NOMO-1 treated with DMSO at 0.1 percent for 48 hours (cell line): ENCODE results near the gene CDON.
A peak's percentile ranks its signal among the peaks of the same experiment; 100 is the strongest.

Source experiments
- DNase-seq: peaks from one replicate; lab custom pipeline; 2025; ENCODE audit not compliant: unreplicated experiment; lab: John Stamatoyannopoulos, UW

The CDON gene, protein sequence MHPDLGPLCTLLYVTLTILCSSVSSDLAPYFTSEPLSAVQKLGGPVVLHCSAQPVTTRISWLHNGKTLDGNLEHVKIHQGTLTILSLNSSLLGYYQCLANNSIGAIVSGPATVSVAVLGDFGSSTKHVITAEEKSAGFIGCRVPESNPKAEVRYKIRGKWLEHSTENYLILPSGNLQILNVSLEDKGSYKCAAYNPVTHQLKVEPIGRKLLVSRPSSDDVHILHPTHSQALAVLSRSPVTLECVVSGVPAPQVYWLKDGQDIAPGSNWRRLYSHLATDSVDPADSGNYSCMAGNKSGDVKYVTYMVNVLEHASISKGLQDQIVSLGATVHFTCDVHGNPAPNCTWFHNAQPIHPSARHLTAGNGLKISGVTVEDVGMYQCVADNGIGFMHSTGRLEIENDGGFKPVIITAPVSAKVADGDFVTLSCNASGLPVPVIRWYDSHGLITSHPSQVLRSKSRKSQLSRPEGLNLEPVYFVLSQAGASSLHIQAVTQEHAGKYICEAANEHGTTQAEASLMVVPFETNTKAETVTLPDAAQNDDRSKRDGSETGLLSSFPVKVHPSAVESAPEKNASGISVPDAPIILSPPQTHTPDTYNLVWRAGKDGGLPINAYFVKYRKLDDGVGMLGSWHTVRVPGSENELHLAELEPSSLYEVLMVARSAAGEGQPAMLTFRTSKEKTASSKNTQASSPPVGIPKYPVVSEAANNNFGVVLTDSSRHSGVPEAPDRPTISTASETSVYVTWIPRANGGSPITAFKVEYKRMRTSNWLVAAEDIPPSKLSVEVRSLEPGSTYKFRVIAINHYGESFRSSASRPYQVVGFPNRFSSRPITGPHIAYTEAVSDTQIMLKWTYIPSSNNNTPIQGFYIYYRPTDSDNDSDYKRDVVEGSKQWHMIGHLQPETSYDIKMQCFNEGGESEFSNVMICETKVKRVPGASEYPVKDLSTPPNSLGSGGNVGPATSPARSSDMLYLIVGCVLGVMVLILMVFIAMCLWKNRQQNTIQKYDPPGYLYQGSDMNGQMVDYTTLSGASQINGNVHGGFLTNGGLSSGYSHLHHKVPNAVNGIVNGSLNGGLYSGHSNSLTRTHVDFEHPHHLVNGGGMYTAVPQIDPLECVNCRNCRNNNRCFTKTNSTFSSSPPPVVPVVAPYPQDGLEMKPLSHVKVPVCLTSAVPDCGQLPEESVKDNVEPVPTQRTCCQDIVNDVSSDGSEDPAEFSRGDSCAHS (N-terminal part only)

DNA sequence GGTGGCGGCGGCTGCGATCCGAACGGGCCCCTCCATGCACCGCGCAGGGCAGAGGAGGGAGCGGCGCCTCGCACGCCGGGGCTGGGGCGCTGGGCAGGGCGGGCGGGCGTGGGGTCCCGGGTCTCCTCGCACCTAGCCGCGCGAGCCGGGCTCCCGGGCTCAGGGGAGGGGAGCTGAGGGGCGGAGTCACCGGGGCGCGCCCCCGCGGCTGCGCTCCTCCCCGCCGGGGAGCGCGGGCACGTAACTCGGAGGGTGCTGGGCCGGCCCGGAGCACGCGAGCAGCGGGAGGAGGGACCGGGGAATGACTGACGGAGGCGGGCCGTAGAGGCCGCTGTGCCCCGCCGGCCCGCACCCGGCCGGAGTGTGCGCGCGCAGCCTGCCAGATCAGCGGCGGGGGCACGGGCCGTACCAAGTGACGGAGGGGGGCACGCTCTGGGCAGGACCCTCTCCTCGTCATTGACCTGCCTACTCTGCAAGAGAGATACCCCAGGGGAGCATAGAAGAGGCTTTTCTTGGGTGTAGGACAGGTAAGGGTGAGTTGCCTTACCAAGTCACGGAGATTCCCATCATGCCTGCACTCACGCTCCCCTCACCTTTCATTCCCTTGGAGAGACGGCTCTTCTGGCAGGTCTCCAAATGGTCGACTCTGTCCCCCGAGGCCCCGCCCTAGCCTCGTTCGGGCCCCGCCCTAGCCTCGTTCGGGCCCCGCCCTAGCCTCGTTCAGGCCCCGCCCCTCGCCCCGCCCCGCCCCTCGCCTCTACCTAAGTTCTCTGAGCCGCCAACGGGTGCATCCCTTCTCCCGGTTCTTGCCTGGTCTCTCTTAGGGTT is at the start of gene CDON:
CDON (minus strand) TSS at position 188 of the 828 bp plus-strand sequence. CDS start 39,390 bp downstream, outside the sequence.
- peak; percentile 93 for DNase-seq

DNA sequence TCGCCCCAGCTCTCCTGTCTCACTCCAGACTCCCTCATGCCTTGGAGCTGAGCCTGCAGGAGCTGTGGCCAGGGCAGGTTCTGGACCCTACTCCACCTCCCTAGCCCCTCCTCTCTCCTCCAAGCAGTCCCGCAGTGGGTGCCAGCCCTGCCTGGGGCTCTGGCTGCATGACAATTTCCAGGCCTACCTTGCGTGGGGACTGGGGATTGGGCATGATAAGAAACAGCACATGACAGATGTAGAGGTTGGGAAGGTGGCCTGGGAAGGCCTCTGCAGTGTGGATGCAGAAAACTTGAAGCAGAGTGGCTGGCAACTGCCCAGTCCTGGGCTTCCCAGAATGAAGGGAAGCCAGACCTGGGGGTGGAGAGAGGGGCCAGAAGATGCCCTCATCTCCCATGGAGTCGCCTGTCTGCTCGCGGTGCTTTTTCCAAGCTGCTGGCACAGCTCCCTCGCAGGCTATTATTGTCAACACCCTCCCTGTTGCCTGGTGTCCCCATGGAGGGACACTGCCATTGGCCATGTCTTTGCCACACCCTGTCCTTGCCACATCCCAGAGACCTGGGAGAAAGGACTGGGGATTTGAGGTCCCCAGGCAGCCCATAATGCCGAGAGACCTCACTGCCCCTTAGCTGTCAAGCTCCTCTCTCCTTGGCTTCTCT is 48.9 kb upstream of the CDON start:
- no peak for DNase-seq

DNA sequence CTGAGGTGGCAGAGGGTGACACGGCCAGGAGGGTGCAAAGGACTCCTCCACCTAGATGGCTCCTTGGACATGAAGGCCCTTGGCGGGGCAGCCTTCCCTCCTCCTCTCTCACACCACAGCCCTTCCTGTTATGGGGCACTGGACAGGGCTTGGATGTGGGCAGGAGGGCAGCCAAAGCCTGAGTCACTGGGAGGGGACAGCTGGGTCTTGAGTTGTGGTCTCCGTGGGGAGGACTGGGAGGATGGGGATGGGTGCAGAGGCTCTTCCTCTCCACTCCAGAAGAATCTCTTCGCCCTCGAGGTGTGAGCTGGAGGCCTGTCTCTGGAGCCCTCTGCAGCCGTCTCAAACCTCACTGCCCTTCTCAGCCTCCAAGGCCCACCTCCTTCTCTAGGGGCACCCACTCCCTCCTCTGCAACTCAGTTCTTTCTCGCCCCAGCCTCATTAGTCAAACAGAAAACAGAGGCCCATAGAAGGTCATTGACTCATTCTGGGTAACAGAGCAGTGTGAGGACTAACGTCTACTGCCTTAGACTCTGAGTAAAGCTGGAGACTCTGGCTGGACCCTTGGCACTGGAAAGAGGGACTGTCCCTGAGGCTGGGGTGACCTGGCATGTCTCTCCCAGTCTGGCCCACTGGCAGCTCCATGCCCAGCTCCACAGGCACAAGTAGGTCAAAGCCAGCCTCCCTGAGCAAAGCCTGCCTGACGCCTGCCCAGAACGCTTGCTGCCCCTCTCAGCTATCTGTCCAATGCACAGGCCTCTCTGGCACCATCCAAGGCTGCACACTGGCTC is 47.5 kb upstream of the CDON start:
- DNase-seq = no peak

DNA sequence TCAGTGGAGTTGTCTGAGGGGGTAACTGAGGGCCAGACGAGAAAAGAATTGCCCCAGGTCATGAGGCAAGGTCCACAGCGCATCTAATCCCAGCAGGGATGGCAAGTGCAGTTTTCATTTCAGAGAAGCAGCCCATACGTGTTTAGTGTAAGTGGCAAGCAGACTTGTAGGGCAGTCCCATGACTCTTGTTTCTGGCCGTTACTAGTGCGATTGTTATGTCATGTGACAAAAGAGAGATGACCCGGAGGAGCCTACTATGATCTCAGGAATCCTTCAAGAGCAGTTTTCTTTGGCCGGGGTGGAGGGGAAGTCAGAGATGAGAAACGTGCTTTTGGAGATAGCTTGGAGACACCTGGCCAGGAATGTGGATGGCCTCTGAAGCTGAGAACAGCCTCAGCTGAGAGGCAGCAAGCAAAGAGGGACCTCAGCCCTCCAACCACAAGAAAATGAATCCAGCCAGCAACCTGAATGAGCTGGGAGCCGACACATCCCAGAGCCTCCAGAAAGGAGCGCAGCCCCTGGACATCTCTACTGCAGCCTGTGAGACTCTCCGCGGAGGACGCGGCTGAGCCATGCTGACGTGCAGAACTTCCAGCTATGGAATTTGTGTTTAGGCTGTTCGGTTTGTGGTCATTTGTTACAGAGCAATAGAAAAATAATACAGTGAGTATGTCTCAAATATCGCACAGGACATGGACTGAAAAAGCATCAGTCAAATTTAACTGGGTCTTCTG is 44.1 kb upstream of the CDON start:
- DNase-seq = no peak

DNA sequence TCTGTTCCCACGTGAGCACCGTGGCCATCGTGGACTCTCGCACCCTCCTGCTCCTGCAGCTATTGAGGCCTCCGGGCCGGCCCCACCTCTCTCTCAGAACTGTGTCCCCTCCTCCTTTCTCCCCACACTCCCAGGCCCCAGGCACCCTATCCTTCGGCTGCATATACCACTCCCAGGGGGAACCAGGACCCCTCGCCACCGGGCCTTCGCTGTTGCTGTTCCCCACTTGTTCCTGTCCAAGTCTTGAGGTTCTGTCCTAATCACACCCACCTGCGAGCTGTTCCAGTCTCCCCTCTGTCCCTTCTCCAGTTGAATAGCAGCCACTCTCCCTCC is 43.0 kb upstream of the CDON start:
- no peak for DNase-seq

DNA sequence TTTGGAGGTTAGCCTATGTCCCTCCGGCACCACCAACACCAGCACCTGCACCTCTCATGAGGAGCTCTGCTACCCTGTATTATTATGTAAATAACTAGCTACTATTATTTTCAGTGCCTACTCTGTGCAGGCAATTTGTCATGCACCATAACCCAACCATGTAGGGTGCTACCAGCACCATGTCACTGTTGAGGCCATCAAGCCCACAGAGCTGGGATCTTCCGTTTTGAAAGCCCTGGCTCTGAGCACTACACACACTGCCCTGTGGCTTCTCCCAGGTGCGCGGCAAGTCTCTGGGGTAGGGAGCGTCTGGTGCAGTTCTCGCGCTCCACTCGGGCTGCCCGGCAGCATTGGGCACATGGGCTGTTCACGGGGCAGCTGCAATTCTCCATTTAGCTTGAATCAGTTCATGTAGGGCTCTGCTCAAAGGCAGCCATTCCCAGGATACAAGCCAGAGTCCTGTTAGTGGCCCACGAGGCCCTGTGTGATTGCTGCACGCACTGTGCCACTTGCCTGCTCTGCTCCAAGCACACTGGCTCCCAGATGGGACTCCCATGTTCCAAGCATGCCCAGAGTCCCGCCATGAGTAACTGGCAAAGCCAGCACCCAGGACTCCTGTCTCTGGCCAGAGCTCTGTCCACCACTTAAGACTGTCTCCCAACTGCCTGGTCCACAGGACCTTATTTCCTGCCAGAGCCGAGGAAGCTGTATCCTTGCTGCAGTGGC is 42.5 kb upstream of the CDON start:
- no peak for DNase-seq

DNA sequence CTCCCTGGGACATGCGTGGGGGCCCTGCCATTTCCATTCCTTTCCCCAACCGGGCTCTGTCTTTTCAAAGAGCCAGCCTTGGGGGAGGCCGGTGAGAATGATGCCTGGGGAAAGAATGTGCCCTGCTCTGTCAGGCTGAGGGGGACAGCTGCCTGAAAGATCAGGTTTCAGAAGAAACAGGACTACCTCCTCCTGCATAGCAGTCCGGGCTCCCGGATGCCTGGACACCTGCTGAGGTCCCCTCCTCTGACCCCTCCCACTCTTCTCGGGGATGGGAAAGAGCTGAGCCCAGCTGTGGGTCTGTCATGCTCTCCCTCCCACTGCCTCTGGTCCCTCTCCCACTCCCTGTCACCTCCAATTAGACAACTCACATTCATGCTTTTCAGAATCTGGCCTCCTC is 41.8 kb upstream of the CDON start:
- no peak for DNase-seq

DNA sequence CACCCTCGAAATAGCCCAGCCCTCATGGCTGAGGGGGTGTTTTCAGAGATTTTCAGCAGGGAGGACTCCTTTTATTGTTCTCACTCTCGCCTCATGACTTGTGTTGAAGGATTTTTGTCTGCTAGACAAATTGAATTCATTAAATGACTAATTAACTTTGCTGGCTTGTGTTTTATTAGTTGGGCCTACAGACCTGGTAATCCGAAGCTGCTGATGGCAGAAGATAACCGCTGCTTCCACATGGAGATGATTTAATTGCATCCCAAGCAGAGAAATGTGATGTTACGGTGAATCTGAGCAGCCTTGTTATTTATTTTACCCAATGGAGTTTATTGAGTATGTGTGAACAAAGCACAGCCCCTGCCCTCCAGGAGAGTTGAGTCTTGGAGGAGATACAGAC is 40.5 kb upstream of the CDON start:
- no peak for DNase-seq

DNA sequence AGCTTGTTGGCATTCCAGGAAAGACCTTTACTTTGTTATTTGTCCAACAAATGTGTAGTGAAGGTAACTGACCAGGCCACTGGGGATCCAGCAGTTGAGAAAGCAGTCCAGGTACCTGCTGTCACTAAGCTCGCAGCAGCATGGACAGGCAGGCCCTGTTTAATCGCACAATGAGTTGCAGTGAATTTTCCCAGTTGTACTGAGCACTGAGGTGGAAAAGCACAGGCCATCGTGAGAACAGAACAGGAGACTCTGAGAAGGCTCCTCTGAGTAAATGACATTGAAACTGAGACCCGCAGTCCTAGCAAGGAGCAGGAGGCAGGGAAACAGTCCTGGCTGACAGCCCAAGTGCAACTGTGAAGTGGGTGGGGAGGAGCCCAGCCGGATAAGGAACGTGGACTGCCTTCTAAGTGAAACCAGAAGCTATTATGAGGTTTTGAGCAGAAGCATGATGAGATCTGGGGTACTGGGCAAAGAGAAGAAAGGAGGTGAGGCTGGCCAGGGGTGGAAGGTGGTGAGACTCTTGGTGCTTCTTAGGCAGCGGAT is 39.8 kb upstream of the CDON start:
- DNase-seq = no peak

DNA sequence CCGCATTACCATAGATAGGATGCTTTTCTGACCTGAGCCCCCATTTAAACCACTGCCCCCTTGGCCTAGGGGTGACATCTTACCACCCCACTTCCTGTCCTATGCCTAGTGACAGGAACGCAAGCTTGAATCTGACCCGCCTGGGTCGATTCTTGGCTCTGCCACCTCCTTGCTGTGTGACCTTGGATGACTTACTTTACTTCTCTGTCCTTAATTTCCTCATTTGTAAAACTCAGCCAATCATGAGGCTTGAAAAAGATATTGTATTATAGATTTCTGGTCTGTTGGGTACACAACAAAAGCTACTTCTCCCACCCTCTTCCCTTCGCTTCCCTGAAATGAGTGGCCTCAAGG is 39.2 kb upstream of the CDON start:
- no peak for DNase-seq

DNA sequence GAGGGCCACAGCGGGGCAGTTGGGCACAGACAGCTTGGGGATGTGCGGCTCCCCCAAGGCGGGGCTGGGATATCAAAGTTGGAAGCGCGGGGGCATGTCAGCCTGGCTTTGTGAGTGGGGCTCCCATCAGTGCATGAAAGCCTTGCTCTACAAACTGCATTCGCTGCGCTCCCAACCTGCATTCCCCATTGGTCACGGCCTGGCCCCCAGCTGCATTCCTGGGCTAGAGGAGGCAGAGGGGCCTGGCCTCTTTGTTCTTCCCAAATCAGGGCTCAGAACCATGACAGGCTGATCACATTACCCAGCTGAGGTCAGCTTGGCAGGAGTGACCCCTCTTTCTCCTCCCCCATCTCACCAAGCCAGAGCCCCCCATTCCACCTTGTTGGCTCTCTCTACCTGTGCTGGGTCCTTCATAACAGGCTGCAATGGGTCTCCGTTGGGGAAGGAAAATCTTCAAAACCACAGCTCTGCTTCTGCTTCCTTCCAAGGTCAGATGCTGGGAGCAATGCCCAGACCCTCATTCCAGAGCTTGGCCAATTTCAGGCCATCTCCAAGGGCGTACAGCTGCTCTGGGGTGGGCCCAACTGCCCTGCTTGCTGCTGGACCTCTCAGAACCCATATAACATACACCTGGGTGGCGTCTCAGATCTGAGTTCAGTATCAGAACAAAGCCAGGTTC is 38.7 kb upstream of the CDON start:
- DNase-seq = no peak

DNA sequence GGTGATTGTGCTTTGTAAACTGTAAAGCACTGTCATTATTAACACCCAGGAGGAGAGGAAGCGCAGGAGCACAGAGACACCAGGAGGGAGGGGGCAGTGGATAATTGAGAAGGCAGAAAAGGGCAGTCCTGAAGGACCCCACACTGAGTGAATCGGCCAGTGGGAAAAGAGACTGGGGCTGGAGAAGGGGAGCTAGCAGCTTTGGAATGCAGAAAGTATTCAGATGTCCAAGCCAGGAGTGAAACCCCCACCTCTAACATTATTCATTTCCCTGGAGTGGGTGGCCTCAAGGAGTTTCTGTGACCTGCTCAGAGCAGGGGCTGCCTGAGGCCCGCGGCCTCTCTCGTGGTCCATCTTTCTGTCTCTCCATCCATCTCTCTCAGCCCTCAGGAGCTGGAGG is 38.0 kb upstream of the CDON start:
- no peak for DNase-seq

DNA sequence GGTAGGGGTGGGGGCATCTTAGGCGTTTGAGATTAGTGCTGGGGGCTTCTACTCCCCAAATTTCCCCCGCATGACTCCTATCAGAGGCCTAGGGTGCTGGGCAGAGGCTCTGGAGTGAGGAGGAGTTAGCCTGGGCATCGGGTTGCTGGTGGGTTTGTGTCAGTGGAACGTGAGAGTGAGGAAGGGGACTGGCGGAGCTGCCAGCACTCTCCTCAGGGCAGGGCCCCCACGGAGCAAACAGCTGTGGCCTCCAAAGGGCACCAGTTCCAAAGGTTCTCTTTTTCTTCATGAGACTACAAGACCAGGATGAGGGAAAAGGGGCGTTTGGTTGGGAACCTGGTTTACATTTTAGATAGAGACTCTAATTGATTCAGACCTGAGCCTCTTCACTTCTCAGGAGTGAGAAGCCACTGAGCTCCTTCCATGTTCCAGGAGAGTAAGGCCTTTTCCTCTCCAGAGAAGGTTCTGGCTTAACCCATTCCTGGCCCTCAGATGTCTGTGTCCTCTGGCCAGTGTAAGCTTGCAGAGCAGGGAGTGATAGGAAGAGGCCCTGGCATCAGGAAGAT is 35.6 kb upstream of the CDON start:
- DNase-seq = no peak

DNA sequence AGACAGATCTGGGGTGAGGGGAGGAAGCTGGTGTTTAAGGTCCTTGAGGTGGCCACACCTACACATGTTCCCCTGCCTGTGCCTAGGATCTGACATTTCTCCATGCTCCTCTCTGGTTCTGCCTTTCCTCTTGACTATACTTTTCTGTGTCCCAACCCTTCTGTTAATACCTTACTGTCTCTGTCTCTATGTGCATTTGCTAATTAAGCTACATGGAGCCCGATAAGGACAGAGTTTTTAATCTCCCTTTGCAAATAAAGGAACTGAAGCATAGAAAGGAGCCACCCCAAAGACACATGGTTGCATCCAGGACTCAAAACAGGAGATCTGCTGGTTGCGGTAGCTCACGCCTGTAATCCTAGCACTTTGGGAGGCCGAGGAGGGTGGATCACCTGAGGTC is 33.1 kb upstream of the CDON start:
- DNase-seq = no peak

DNA sequence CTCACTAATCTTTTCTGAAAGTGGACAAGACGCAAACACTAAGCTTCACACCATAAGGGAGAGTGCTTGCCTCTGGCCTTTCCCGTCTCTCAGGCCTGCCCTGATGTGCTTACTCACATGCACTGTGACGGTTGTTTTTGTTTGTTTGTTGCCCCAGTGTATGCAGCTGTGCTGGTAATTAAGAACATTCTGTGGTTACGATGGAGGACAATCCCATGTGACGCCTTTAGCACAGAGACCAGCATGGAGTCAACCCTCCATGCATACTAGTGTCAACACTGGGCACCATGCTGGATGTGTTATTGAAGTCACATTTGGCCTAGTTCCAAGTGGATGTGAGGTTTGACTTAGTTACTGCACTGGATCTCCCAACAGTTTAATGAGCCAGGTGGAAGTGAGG is 27.8 kb upstream of the CDON start:
- no peak for DNase-seq

DNA sequence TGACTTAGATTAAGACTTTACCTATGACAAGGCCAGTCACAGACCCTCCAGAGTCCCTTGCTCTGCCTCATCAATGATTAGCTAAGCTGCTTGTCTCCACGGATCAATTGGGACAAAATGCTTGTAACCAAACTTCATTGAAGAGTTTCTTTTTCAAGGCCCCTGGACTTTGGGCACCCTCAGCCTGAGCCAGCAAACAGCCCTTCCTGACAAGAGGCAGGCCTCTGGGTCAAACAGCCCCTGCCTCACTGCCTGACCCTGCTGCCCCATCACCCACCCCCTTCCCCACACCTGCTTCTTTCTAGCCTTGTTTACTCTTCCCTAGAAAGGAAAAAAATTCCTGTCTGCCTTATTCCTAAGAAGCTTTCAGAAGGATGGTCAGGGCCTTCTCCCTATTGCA is 26.3 kb upstream of the CDON start:
- no peak for DNase-seq

DNA sequence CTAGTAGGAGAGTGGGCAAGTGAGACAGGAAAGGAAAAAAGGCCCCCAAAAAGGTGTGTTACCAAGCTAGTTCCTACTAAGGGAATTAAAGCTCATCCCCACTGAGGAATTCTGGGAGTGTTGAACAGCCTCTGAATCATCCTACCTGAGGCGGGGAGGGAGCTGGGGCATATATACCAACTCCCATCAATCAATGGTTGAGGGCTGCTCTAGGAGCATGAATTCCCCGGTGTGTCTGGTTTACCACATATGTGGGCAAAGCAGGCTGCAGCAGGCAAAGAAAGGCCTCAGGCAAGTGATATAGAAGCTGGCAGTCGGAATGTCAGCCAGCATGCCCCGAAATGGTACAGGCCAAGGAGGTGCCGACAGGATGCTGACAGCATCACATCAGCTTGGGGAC is 23.6 kb upstream of the CDON start:
- DNase-seq = no peak
